Glutamatergic neuron (in vitro differentiated cells): ENCODE data around the gene VAV2. TPM values are rescaled to one million over a fixed set of nuclear protein-coding genes. Genes with fewer than 3 reads are reported as not detected.

ENCODE experiments used
- DNase-seq: peaks from one replicate; pipeline ENCODE4 v3.0.0; 2022
- H3K27ac Mint-ChIP-seq: one replicate; pipeline ENCODE4 v1.8.0; 2020; ENCODE audit warnings: mild to moderate bottlenecking, mixed read lengths, inconsistent platforms; ENCODE audit not compliant: unreplicated experiment
- H3K27me3 Mint-ChIP-seq: one replicate; pipeline ENCODE4 v1.8.0; 2020; ENCODE audit warnings: mild to moderate bottlenecking, moderate library complexity, mixed read lengths, inconsistent platforms; ENCODE audit not compliant: unreplicated experiment
- H3K36me3 Mint-ChIP-seq: one replicate; pipeline ENCODE4 v1.8.0; 2020; ENCODE audit warnings: mild to moderate bottlenecking, mixed read lengths, inconsistent platforms; ENCODE audit not compliant: unreplicated experiment
- H3K4me1 Mint-ChIP-seq: one replicate; pipeline ENCODE4 v1.8.0; 2020; ENCODE audit warnings: mild to moderate bottlenecking, low read depth, mixed read lengths, inconsistent platforms; ENCODE audit not compliant: unreplicated experiment
- H3K4me3 Mint-ChIP-seq: one replicate; pipeline ENCODE4 v1.8.0; 2020; ENCODE audit warnings: mild to moderate bottlenecking, mixed read lengths, inconsistent platforms; ENCODE audit not compliant: unreplicated experiment
- H3K9me3 Mint-ChIP-seq: one replicate; pipeline ENCODE4 v1.8.0; 2020; ENCODE audit warnings: mild to moderate bottlenecking, moderate library complexity, mixed read lengths, inconsistent platforms; ENCODE audit not compliant: unreplicated experiment
- total RNA-seq: library from RNA; stranded (reverse); fragmentation: NEBNext Ultra II Directional; extraction: Animal tissue kit (Norgen Biotek cat#: 25700); gene quantifications from one replicate; pipeline ENCODE4 v1.2.1, GENCODE V29; 2021; ENCODE audit not compliant: unreplicated experiment
- TF ChIP-seq, protein P1 (sequence below): fragments of 200-600 bp; sonication (generic); IDR thresholded peaks from one replicate; pipeline ENCODE4 v1.5.0; 2021; ENCODE audit not compliant: partially characterized antibody, unreplicated experiment

Gene VAV2
- total RNA-seq, 1 donor from 2014 or later = 270 TPM

DNA sequence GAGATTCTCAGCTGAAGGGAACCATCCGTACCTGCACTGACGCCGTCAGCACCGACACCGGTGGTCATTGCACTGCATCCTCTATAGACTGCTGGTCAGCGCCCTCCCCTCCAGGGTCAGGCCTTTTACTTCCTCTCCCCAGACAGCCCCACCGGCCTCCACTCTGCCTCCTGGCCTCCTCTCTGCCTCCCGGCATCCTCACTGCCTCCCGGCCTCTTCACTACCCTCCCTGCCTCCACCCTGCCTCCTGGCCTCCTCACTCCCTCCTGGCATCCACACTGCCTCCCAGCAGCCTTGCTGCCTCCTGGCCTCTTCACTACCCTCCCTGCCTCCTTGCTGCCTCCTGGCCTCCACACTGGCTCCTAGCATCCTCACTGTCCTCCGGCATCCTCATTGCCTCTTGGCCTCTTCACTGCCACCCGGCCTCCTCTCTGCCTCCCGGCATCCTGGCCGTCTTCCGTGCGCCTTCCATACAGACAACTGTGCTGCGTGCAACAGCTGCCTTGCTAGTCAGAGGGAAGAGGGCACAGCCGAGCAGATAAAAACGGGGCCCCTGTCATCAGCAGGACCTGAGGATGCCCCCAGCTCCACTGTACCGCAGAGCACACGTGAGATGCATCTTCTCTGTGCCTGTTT, 62.0 kb downstream of the VAV2 start:
- TF ChIP-seq, protein P1, sequence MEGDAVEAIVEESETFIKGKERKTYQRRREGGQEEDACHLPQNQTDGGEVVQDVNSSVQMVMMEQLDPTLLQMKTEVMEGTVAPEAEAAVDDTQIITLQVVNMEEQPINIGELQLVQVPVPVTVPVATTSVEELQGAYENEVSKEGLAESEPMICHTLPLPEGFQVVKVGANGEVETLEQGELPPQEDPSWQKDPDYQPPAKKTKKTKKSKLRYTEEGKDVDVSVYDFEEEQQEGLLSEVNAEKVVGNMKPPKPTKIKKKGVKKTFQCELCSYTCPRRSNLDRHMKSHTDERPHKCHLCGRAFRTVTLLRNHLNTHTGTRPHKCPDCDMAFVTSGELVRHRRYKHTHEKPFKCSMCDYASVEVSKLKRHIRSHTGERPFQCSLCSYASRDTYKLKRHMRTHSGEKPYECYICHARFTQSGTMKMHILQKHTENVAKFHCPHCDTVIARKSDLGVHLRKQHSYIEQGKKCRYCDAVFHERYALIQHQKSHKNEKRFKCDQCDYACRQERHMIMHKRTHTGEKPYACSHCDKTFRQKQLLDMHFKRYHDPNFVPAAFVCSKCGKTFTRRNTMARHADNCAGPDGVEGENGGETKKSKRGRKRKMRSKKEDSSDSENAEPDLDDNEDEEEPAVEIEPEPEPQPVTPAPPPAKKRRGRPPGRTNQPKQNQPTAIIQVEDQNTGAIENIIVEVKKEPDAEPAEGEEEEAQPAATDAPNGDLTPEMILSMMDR = no peak
- H3K4me3 Mint-ChIP-seq = peak overlapping the region; percentile 52
- peaks cover 43% of the 10 kb centered on the region for H3K27me3 Mint-ChIP-seq
- peaks cover 10% of the 10 kb centered on the region for H3K36me3 Mint-ChIP-seq
- H3K4me1 Mint-ChIP-seq = peaks cover 71% of the 10 kb centered on the region
- no peak for DNase-seq
- H3K9me3 Mint-ChIP-seq = peaks cover 54% of the 10 kb centered on the region
- H3K27ac Mint-ChIP-seq = peak overlapping the region; percentile 76

DNA sequence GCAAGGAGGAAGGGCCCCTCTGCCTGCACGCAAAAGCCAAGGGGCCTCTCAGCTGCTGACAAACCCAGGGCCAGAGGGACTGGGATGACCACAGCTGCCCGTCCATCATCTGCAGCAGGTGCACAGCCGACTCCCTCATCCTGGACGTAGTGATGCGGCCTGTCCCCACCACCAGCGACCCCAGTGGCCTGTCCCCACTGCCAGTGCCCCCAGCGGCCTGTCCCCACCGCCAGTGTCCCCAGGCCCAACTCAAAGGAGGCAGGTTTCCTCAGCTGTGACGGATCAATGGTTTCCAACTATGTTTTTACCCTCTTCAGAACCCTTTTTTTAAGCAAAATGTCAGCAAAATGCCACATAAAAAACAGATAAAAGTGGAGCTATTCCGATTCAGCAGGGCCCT, 62.5 kb downstream of the VAV2 start:
- Mint-ChIP-seq H3K27ac (peak overlapping the region; percentile 76), H3K27me3 (peaks cover 43% of the 10 kb centered on the region), H3K4me3 (no peak overlapping the region), H3K4me1 (peaks cover 69% of the 10 kb centered on the region), H3K36me3 (peaks cover 10% of the 10 kb centered on the region), H3K9me3 (peaks cover 54% of the 10 kb centered on the region)
- TF ChIP-seq, protein P1 = no peak
- no peak for DNase-seq

DNA sequence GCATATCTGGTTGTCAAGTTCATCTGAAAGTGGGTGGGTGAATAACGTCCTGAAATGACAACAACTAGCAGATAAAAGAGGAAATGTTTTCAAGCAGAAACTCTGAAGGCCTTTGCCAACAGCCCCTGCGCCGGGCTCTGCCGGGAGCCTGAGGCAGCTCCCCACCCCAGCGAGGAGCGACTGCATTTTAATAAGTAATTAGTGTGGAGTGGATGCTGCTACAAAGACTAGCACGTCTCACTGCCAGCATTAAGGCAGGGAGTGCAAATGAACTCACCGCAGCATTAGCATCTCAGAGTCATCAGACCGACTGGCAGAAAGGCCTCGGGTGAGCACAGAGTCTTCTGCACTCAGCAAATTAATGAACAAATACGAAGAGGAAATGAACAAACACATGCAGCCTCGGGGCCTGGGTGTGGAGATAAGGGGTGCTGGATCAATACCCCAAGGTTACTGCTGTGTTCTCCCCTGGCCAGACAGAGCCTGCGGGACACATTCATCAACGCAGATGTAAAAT, 63.8 kb downstream of the VAV2 start:
- TF ChIP-seq, protein P1 = no peak
- Mint-ChIP-seq H3K27ac (peak overlapping the region; percentile 88), H3K36me3 (peaks cover 7% of the 10 kb centered on the region), H3K27me3 (peaks cover 33% of the 10 kb centered on the region), H3K4me3 (peak overlapping the region; percentile 78), H3K4me1 (peaks cover 56% of the 10 kb centered on the region), H3K9me3 (peaks cover 44% of the 10 kb centered on the region)
- DNase-seq = no peak

DNA sequence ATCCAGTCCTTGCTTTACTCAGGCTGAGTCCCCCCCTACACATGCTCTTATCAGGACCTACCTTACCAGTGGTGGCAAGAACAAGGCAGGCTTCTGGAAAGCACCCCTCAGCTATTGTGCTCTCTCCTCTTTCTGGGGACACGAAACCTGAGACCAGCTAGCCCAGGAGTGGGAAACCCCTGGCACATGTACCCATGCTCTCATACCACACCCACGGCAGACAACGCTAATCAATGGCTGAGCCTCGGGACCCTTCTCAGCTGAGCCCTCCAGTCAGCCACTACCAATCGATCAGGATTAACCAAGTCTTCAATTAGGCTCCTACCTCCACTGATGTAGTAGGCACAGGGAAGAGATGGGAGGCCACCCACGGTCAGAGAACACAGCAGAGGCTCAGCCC, 65.1 kb downstream of the VAV2 start:
- H3K27me3 Mint-ChIP-seq = peaks cover 31% of the 10 kb centered on the region
- no peak overlapping the region for H3K4me3 Mint-ChIP-seq
- TF ChIP-seq, protein P1 = no peak
- H3K27ac Mint-ChIP-seq = no peak overlapping the region
- peaks cover 55% of the 10 kb centered on the region for H3K4me1 Mint-ChIP-seq
- DNase-seq = no peak
- peaks cover 4% of the 10 kb centered on the region for H3K36me3 Mint-ChIP-seq
- peaks cover 46% of the 10 kb centered on the region for H3K9me3 Mint-ChIP-seq

DNA sequence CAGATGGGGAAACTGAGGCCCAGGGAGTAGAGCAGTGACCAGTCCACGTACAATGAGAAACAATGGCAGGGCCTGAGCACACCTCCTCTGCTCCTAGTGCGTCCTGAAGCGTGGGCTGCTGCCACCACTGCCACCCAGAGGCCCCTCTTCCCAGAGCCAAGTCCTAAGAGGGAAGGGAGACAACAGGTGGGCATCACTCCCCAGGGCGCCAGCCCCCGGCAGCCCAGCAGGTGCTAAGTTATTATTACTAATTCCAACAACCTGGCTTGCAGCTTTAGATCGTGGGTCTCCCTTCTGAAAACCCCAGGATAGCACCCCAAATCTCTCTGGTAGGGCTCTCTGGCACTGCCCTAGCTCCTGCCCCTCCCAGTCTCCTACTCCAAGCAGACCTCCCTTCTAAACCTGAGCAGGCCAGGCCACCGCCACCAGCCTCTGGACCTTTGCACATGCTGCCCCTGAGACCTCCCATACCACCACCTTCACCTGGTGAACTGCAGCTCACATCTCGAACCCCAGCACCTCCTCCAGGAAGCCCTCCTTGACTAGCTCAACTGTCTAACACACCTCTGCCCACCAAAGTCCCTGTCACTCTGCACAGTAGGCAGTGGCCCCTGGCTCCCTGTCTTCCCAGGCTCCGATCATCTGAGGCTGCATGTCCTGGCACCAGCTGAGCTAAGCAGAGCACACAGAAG, 65.8 kb downstream of the VAV2 start:
- peaks cover 29% of the 10 kb centered on the region for H3K27me3 Mint-ChIP-seq
- H3K9me3 Mint-ChIP-seq = peaks cover 48% of the 10 kb centered on the region
- peak overlapping the region; percentile 14 for H3K4me3 Mint-ChIP-seq
- peaks cover 51% of the 10 kb centered on the region for H3K4me1 Mint-ChIP-seq
- no peak for DNase-seq
- peaks cover 4% of the 10 kb centered on the region for H3K36me3 Mint-ChIP-seq
- peak overlapping the region; percentile 62 for H3K27ac Mint-ChIP-seq
- TF ChIP-seq, protein P1 = no peak
